ENCODE measurements around the gene PARP9. TPM values are rescaled to one million over a fixed set of nuclear protein-coding genes. Genes with fewer than 3 reads are reported as not detected.
"Not testable (repeated sequence)": the region's sequence is repeated elsewhere in the genome, so short reads cannot be mapped to it uniquely, and the experiment has no call there.

The PARP9 gene
- polyA plus RNA-seq, 3 donors = 16.9 to 18.3 (median 17.2) TPM

- DNase-seq (ENCODE audit: low read depth in 3 of 3, low spot score in 2 of 3) = no peak
These were observed 12.3 kb upstream of the PARP9 start for GRCh38 chr3:122576174-122576940.

- DNase-seq (ENCODE audit: low read depth in 3 of 3, low spot score in 2 of 3) = no peak
These were observed 8.9 kb upstream of the PARP9 start for GRCh38 chr3:122572940-122573412.

- DNase-seq (ENCODE audit: low read depth in 3 of 3, low spot score in 2 of 3) = no peak
These were observed 4.7 kb upstream of the PARP9 start for GRCh38 chr3:122568755-122569154.

- DNase-seq (ENCODE audit: low read depth in 3 of 3, low spot score in 2 of 3) = not testable (repeated sequence)
These were observed 4.0 kb upstream of the PARP9 start for GRCh38 chr3:122568131-122568530.

GRCh38 chr3:122563717-122564025 is 429 bp downstream of the PARP9 start:
- DNase-seq (ENCODE audit: low read depth in 3 of 3, low spot score in 2 of 3) = no peak

- no peak for DNase-seq (ENCODE audit: low read depth in 3 of 3, low spot score in 2 of 3)
These were observed 980 bp downstream of the PARP9 start for GRCh38 chr3:122562923-122563716.

GRCh38 chr3:122560680-122561079 is 3.4 kb downstream of the PARP9 start:
- peak in 1 of 3 donors; percentile 52 for DNase-seq (ENCODE audit: low read depth in 3 of 3, low spot score in 2 of 3)

GRCh38 chr3:122559906-122560305 is 4.2 kb downstream of the PARP9 start:
- DNase-seq (ENCODE audit: low read depth in 3 of 3, low spot score in 2 of 3) = no peak

- DNase-seq (ENCODE audit: low read depth in 3 of 3, low spot score in 2 of 3) = no peak
These were observed 5.5 kb downstream of the PARP9 start for GRCh38 chr3:122558605-122559004.

- DNase-seq (ENCODE audit: low read depth in 3 of 3, low spot score in 2 of 3) = peak in 1 of 3 donors; percentile 23
These were observed 6.7 kb downstream of the PARP9 start for GRCh38 chr3:122557356-122557755.

GRCh38 chr3:122555275-122556071 is 8.6 kb downstream of the PARP9 start:
- no peak for DNase-seq (ENCODE audit: low read depth in 3 of 3, low spot score in 2 of 3)

GRCh38 chr3:122553171-122553570 is 10.9 kb downstream of the PARP9 start:
- no peak for DNase-seq (ENCODE audit: low read depth in 3 of 3, low spot score in 2 of 3)

GRCh38 chr3:122548619-122549018 is 15.5 kb downstream of the PARP9 start:
- no peak for DNase-seq (ENCODE audit: low read depth in 3 of 3, low spot score in 2 of 3)

GRCh38 chr3:122548076-122548475 is 16.0 kb downstream of the PARP9 start:
- DNase-seq (ENCODE audit: low read depth in 3 of 3, low spot score in 2 of 3) = no peak

GRCh38 chr3:122546151-122546550 is 17.9 kb downstream of the PARP9 start:
- DNase-seq (ENCODE audit: low read depth in 3 of 3, low spot score in 2 of 3) = no peak

GRCh38 chr3:122538956-122539490 is 25.1 kb downstream of the PARP9 start:
- no peak for DNase-seq (ENCODE audit: low read depth in 3 of 3, low spot score in 2 of 3)

- DNase-seq (ENCODE audit: low read depth in 3 of 3, low spot score in 2 of 3) = no peak
These were observed 27.5 kb downstream of the PARP9 start for GRCh38 chr3:122536632-122537001.

GRCh38 chr3:122535964-122536631 is 28.0 kb downstream of the PARP9 start:
- DNase-seq (ENCODE audit: low read depth in 3 of 3, low spot score in 2 of 3) = no peak

GRCh38 chr3:122533931-122534334 is 30.2 kb downstream of the PARP9 start:
- DNase-seq (ENCODE audit: low read depth in 3 of 3, low spot score in 2 of 3) = no peak

GRCh38 chr3:122533480-122533879 is 30.6 kb downstream of the PARP9 start:
- DNase-seq (ENCODE audit: low read depth in 3 of 3, low spot score in 2 of 3) = no peak

Data from right renal cortex interstitium (tissue), 3 donors.